AG09309 (cell line): ENCODE data around the gene OCA2.
"Not testable (repeated sequence)": the region's sequence is repeated elsewhere in the genome, so short reads cannot be mapped to it uniquely, and the experiment has no call there.

Source experiments
- DNase-seq: peaks from one replicate; pipeline ENCODE4 v3.0.0-alpha.2; 2010; ENCODE audit warnings: low read depth
- H3K4me3 ChIP-seq: 2 replicates; pipeline ENCODE4 v1.5.1; 2011; ENCODE audit warnings: mild to moderate bottlenecking, low read depth, low read length, moderate library complexity; ENCODE audit not compliant: control insufficient read depth
- CTCF ChIP-seq: IDR thresholded peaks from 2 replicates; pipeline ENCODE4 v1.5.1; 2011; ENCODE audit warnings: mild to moderate bottlenecking, low read depth, low read length, inconsistent platforms; ENCODE audit not compliant: insufficient read depth, control insufficient read depth; ENCODE audit errors: missing control alignments

Gene OCA2

GRCh38 chr15:27851858-27852210 lies 247.3 kb downstream of the OCA2 start:
- no peak for DNase-seq
- no peak overlapping the region for H3K4me3 ChIP-seq
- no peak for TF ChIP-seq CTCF

GRCh38 chr15:27850981-27851857 lies 247.9 kb downstream of the OCA2 start:
- H3K4me3 ChIP-seq = no peak overlapping the region
- no peak for TF ChIP-seq CTCF
- no peak for DNase-seq

GRCh38 chr15:27850050-27850449 lies 249.1 kb downstream of the OCA2 start:
- no peak for DNase-seq
- no peak overlapping the region for H3K4me3 ChIP-seq
- no peak for TF ChIP-seq CTCF

GRCh38 chr15:27848936-27849335 lies 250.2 kb downstream of the OCA2 start:
- not testable (repeated sequence) for DNase-seq, H3K4me3 ChIP-seq

GRCh38 chr15:27847775-27848710 lies 251.1 kb downstream of the OCA2 start:
- TF ChIP-seq CTCF = no peak
- no peak for DNase-seq
- no peak overlapping the region for H3K4me3 ChIP-seq

- no peak overlapping the region for H3K4me3 ChIP-seq
- no peak for DNase-seq
- no peak for TF ChIP-seq CTCF
Measured at GRCh38 chr15:27846722-27847395, 252.3 kb downstream of the OCA2 start.
